ENCODE results near the gene MMP17.

Gene MMP17

DNA sequence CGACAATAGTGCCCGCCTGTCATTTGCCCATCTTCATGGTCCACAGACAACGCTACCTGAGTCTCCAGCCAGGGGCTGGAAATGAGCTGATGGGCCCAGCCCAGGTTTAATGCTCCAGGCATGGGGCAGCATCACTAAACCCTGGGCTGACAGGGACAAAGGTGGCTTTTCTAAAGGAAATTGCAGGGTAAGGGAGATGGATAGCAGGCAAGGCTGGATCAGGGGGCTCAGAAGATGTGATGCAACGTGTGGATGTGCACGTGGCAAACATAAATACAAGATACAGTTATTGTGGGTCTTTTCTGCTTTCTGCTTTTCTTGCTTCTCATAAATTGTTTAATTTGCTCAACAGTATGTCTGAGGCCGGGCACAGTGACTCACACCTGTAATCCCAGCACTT, 3.7 kb upstream of the MMP17 start:
- TF ChIP-seq, protein P1, sequence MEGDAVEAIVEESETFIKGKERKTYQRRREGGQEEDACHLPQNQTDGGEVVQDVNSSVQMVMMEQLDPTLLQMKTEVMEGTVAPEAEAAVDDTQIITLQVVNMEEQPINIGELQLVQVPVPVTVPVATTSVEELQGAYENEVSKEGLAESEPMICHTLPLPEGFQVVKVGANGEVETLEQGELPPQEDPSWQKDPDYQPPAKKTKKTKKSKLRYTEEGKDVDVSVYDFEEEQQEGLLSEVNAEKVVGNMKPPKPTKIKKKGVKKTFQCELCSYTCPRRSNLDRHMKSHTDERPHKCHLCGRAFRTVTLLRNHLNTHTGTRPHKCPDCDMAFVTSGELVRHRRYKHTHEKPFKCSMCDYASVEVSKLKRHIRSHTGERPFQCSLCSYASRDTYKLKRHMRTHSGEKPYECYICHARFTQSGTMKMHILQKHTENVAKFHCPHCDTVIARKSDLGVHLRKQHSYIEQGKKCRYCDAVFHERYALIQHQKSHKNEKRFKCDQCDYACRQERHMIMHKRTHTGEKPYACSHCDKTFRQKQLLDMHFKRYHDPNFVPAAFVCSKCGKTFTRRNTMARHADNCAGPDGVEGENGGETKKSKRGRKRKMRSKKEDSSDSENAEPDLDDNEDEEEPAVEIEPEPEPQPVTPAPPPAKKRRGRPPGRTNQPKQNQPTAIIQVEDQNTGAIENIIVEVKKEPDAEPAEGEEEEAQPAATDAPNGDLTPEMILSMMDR (IDR thresholded peaks at IDR 0.05) = no peak
- Histone ChIP-seq H3K27ac (no peak overlapping the region), H3K4me3 (no peak overlapping the region)
- DNase-seq (ENCODE audit: low spot score) = no peak

- no peak overlapping the region for H3K27ac ChIP-seq
- DNase-seq (ENCODE audit: low spot score) = no peak
- H3K4me3 ChIP-seq = no peak overlapping the region
- TF ChIP-seq, protein P1 (IDR thresholded peaks at IDR 0.05) = no peak
Measured at GRCh38 chr12:131825146-131825892, 2.9 kb upstream of the MMP17 start.

DNA sequence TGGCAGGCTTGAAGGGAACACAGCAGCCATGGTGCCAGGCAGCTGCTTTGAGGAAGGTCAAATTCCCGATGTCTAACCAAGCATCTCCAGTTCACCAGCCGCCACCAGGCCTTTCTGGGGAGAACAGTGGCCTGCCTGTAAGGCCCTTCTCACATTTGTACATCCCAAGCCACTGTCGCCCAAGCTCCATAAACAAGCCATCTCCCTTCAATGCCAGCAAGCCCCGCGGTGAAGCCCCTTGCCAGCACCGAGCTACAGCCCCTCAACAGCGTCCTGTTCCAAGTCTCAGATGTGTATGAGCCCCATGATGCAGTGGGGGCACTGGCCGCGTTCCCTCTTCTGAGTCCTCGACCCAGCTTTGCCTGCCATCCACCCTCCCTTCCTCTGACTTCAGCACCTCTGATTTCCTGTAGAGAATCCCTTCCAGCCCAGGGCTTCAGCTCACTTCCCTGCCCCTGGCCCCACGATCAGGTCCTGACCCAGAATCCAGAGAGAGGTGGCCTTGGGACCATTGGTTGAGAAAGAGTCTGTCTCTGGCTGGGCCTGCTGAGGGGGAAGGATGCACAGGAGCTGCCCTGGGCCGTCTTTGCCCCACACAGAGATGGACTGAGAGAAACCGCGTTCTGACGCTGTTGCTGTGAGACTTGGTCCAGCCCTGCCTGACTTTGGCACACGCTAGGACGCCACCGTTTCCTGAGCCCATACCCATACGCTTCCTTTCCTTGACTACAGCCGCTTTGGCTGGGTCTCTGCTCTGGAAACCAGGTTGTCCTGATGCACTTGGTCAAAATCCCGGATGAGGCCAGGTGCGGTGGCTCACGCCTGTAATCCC, 1.9 kb upstream of the MMP17 start:
- Histone ChIP-seq H3K4me3 (no peak overlapping the region), H3K27ac (no peak overlapping the region)
- peak; percentile 65 for DNase-seq (ENCODE audit: low spot score)
- TF ChIP-seq, protein P1 (IDR thresholded peaks at IDR 0.05) = no peak

DNA sequence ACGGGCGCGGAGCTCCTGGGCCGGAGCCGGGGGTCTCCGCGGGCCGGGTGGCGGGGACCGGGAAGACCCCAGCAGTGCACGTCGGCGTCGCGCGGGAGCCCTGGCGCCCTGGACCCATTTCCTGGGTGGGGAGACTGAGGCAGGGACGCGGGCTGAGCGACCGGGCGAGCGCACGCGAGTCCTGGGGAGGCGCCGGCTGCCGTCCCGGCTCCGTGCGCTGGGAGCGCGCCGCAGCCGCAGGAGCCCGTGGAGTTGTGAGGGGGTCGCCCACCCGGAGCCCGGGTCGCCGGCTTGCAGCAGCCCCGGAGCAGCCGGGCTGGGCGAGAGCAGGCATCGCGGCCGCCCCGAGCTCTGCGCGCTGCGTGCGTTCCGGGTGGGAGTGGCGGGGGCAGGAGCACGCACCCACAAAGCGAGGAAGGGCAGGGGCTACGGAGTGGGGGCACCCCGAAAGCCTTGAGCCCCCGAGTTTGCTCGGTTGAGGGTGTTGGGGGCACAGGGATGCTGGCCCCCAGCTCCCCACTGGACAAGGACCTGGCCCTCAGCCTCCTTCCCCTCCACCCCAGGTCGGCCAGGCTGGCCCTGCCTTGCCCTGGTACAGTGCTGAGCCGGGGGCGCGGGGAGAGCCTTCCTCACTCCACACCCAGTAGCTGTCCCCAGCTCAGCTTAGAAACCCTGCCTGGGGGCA, 620 bp downstream of the MMP17 start:
- no peak for DNase-seq (ENCODE audit: low spot score)
- H3K27ac ChIP-seq = peak overlapping the region in 1 of 2 donors; percentile 58
- H3K4me3 ChIP-seq = peak overlapping the region; percentile 72
- TF ChIP-seq, protein P1 (IDR thresholded peaks at IDR 0.05) = no peak

GRCh38 chr12:131829356-131829747, 1.2 kb downstream of the MMP17 start:
- H3K27ac ChIP-seq = peak overlapping the region in 1 of 2 donors; percentile 58

GRCh38 chr12:131829791-131830334, 1.7 kb downstream of the MMP17 start:
- TF ChIP-seq, protein P1 (IDR thresholded peaks at IDR 0.05) = no peak
- Histone ChIP-seq H3K4me3 (peak overlapping the region; percentile 72), H3K27ac (peak overlapping the region; percentile 42 to 66)
- DNase-seq (ENCODE audit: low spot score) = peak; percentile 69

More at GRCh38 chr12:131829356-131829747, 1.2 kb downstream of the MMP17 start:
- TF ChIP-seq, protein P1 (IDR thresholded peaks at IDR 0.05) = no peak
- DNase-seq (ENCODE audit: low spot score) = peak; percentile 73
- peak overlapping the region; percentile 72 for H3K4me3 ChIP-seq

Data from coronary artery (tissue), 2 donors.